HG03025 (cell line): ENCODE data around the gene BRD7.
A peak's percentile ranks its signal among the peaks of the same experiment; 100 is the strongest.

ENCODE experiments used
- ATAC-seq: cut with Tn5 transposase; IDR thresholded peaks from one replicate; pipeline ENCODE4 v1.9.1; 2021; ENCODE audit warnings: mild to moderate bottlenecking, moderate library complexity; ENCODE audit not compliant: unreplicated experiment, low FRiP score

Gene BRD7

GRCh38 chr16:50293041-50293783 is 75.6 kb downstream of the BRD7 start:
- ATAC-seq: no peak

- ATAC-seq: no peak
Observed at GRCh38 chr16:50292566-50292948, 76.2 kb downstream of the BRD7 start.

DNA sequence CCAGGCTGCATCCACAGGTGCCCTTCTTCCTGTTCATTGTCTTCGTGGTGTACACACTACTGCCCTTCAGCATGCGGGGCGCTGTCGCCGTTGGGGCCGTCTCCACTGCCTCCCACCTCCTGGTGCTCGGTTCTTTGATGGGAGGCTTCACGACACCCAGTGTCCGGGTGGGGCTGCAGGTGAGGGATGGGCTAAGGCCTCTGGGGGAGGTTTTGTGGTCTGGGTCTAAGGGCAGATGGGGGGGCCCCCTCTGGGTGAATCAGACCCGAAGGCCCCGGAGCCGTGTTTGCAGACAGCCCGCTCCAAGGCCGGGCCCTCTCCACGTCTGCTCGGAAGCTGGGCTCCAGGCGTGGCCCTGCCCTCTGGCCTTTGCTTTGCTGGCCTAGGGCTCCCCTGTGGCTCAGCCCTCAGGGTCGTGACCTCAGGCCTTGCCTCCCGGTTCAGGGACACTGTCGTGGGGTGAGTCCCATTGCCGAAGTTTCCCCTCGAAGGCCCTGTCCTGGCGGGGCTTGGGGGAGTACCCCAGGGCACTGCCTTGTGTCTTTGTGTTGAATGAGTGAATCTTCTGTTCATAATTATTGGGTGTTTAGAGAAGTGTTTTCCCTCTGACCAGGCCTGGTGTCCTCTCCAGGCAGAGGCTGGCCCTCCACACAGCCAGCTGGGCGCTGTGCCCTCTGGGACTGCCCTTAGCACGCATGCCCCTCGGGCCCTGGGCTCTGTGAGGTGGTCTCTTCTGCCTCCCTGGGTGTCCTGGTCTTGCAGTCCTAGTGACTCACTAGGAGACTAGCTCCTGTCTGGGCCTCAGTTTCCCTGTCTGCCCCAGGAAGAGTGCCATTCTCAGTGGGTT is 76.8 kb downstream of the BRD7 start:
- ATAC-seq: no peak

DNA sequence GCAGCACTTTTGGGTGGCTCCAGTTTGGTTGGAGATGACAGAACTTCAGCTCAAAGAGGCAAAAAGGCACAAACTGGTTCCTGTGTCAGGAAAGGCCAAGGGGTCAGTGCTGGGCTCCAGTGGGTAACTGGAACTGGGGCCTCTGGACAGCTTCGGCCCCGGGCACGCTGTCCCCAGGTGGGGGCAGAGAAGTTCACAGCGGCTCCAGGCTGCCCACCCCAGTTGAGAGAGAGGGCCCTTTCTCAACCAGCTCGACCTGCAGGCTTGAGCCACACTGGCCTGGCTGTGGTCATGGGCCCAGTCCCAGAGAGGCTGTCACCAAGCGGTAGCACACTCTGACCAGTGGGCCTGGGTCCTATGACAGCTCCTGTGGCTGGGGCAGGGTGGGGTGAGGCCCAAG is 77.9 kb downstream of the BRD7 start:
- ATAC-seq: no peak

DNA sequence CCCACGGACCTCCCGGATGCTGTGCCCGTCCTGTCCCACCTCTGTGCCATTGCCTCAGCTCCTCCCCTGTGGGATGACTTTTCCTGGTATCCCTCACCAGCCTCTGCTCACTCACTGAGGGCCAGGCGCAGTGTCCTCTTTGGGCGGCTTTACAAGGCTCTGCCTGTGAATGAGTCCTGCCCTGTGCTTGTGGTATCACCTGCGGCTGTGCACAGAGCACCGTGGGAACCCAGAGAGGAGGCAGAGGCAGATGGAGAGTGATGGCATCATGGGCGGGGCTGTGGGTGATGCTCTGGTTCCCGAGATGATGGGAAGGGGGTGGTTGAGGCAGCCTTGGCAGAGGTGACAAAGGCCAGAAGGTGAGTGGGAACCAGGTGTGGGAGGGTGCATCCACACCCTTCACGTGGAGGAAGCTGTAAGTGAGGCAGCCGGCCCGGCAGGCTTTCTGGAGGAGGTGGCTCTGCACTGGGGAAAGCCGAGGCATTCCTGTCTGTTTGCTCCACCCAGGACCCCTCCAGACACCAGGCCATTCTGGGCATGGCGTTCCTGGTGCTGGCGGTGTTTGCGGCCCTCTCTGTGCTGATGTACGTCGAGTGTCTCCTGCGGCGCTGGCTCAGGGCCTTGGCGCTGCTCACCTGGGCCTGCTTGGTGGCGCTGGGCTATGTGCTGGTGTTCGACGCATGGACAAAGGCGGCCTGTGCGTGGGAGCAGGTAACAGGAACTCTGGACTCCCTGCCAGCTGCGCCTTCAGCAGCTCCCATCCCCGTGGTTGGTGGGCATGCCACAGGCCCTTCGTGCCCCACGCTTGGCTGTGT is 78.6 kb downstream of the BRD7 start:
- no peak for ATAC-seq

- ATAC-seq: no peak
Observed at GRCh38 chr16:50288920-50289319, 79.9 kb downstream of the BRD7 start.

DNA sequence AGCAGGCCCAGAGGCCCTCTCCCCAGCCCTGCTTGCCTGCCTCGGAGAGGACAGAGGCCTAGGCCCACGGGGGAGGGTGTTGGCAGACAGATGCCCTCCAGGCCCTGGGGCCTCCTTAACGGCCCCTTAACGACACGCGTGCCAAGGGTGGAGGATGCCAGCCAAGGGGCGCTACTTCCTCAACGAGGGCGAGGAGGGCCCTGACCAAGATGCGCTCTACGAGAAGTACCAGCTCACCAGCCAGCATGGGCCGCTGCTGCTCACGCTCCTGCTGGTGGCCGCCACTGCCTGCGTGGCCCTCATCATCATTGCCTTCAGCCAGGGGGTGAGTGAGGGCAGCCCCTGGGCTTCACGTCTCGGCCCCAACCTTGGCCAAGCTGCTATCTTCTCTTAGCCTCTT is 80.8 kb downstream of the BRD7 start:
- ATAC-seq: no peak

- ATAC-seq: no peak
Observed at GRCh38 chr16:50286681-50287080, 82.1 kb downstream of the BRD7 start.

DNA sequence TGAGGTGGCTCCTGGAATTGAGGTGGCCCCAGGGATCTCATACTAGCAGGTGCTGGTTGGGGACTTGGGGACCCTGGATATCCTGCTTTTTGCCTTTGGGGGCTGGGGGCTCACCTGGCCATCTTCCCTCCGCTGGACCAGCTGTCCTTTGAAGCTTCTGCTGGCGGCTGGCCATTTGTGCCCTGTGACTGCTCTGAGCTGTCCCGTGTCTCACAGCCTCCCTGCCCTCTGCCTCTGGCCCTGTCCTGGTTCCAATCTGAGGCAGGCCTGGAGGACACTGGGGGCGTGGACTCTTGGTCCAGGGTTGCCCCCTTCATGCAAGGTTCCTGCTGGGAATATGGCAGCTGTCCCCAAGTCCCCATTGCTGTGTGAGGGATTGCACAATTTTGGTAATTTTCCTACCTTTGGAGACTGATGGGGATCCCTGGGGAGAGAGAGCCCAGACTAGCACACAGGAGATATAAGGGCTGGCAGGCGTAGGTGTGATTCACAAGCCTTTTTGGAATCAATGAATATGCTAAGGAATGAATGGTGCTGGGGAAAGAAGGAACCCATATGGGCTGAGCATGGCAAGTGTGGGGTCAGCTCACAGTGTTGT is 83.3 kb downstream of the BRD7 start:
- no peak for ATAC-seq

DNA sequence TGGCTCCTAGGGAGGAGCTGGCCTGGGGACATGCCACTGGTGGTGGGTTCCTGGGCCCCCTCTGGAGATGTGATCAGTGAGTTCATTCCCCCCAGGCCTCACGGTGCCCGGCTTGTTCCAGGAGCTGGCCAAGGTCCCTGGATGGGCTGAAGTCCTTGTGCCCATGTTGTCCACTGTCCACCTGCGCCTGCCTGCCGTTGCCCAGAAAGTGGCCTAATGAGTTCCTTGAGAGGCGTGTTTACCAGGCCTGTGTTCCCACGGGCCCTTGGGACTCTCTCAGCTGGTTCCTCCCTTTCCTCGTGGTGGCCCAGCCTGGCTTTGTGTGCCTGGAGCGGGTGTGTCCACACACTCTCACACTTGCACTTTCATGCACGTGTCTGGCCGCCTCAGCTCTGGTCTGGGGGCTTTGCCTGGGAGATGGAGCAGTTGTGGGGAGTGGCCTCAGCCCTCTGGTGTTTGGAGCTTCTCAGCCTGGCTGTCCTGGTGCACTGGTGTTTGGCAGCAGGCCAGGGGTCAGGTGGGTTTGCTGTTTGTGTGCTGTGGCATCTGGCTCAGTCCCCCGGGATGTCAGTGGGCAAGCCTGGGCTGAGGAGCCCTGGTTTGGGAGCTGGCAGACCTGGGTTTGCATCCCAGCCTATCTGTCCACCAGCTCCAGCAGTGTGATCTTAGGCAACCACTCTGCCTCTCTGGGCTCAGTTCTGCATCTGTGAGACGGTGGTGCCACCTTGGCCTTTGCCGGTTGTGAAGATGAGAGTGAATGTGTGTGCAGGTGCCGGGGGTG is 84.5 kb downstream of the BRD7 start:
- no peak for ATAC-seq

DNA sequence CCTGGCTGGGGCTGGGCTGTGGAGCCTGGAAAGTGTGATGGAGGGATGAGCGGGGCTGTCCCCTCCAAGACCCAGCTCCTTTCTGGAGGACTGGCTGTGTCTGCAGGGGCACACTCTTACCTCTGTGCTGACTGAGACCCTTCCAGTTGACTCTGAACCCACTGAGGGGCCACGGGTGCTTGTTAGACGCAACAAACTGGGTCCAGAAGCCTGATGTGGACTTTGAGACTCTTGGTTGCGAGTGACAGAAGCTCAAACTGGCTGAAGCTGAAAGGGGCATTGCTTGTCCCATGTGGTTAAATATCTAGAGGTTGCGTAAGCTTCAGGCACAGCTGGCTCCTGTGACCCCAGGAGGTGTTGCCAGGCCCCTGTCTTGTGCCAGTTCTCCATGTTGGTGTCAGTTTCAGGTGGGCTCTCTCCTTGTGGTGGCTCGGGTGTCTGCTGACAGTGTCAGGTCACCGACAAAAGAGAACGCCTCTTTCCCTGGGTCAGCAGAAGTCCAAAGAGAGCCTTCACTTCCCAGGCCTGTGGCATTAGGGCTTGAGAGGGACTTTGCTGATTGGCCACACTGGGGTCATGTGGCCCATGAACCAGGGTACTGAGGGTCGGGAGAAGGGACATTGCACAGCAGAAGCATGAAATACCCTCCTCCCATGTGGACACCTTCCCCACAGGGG is 85.7 kb downstream of the BRD7 start:
- no peak for ATAC-seq

DNA sequence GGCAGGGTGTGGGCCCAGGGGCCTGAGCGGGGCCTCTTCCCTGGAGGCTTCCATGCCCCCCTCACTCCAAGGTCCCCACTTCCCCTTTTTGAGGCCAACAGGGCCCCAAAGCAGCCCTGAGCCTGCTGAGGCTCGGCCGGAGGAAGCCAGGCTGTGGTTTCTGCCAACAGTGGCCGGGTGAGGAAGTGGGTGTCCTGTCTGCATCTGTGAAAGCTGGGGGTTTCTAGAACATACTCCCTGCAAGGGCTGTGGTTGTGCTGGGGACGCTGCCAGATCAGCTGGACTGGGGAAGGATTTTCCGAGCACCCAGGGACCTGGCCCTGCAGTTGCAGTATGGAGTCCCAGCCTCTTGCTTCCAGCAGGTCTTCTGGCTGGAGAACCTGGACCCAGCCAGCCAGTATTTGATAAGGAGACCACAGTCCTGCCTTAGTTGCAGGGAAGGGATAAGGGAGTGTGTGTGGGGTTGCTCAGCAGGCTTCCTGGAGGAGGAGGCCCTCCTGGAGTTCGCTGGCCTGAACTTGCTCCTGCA is 86.7 kb downstream of the BRD7 start:
- ATAC-seq: peak; percentile 89

DNA sequence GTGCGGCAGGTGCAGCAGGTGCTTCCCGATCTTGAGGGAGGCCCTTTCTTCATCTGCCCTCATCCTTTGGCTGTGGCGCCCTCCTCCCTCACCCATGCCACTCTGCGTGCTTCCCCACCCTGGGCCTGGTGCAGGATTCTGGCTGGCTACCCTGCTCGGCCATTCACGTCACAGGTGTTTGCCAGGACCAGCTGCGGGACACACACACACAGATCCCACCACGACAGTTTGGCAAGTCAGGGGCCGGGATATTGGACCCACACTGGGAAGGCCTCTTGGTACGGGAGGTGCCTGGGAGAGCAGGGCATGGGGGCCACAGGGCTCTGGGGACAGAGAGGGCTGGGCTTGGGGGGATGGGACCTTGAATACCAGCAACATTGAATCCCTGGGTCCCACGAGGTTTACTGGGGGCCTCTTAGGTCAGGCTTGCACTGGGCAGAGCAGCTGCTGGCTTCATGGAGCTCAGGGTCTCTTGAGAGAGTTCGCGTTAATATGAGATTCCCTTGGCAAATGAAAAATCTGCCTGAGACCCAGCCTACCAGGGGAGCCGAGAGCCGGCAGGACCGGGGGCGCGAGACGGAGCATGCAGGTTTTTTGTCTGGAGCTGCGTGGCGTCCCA is 87.3 kb downstream of the BRD7 start:
- ATAC-seq: no peak

- ATAC-seq: no peak
Observed at GRCh38 chr16:50280932-50281331, 87.9 kb downstream of the BRD7 start.

- no peak for ATAC-seq
Observed at GRCh38 chr16:50279504-50279865, 89.3 kb downstream of the BRD7 start.

GRCh38 chr16:50278251-50278650 is 90.5 kb downstream of the BRD7 start:
- no peak for ATAC-seq

GRCh38 chr16:50276801-50277555 is 91.8 kb downstream of the BRD7 start:
- no peak for ATAC-seq

- ATAC-seq: no peak
Observed at GRCh38 chr16:50276326-50276640, 92.5 kb downstream of the BRD7 start.
